ENCODE measurements around the gene PNMA6A. TPM values are rescaled to one million over a fixed set of nuclear protein-coding genes. Genes with fewer than 3 reads are reported as not detected.

Gene PNMA6A
- total and polyA plus RNA-seq, 2 of the 13 experiments (the other 11 are each of a cell fraction or from before 2014, with no cell fraction given) = 0.11 to 0.66 TPM

DNA sequence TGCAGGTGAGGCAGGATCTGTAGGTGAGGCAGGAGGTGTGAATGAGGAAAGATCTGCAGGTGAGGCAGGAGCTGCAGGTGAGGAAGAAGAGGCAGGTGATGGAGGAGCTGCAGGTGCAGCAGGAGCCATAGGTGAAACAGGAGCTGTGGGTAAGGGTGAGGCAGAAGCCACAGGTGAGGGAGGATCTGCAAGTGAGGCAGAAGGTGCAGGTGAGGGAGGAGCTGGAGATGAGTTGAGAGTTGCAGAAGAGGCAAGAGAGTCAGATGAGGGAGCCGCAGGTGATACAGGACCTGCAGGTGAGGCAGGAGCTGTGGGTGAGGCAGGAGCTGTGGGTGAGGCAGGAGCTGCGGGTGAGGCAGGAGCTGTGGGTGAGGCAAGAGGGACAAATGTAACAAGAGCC lies 43.1 kb upstream of the PNMA6A start:
- ChIA-PET CTCF (ENCODE audit: low intra/inter-chr PET ratio, low total read pairs) (no interaction called here), POLR2A (no interaction called here)
- no TSS peak for BruUV-seq (replicated peaks)
- Histone ChIP-seq H3K4me2 (ENCODE audit: low read depth, low read length) (no peak overlapping the region), H3K9me3 (ENCODE audit: low read length) (no peaks in the 10 kb centered on the region), H3K36me3 (replicated peaks in 1 of 2; ENCODE audit: control insufficient read depth in 1 of 2, insufficient read depth in 2 of 2, low read length in 2 of 2) (no peaks in the 10 kb centered on the region), H3K79me2 (ENCODE audit: insufficient read depth, low read length) (no peaks in the 10 kb centered on the region), H2AFZ (ENCODE audit: low read length) (no peak overlapping the region), H3K27ac (ENCODE audit: extremely low read length, insufficient read depth, low read length) (no peak overlapping the region), H3K4me3 (replicated peaks in 1 of 3; ENCODE audit: insufficient read depth in 1 of 3, low read depth in 2 of 3, low read length in 3 of 3) (no peak overlapping the region), H3K9ac (ENCODE audit: insufficient read depth, low read depth, low read length) (no peak overlapping the region), H3K4me1 (ENCODE audit: insufficient read depth, low read length) (0 out of 2 replicates have a peak, but pooled peaks cover 9% of the 10 kb centered on the region), H4K20me1 (ENCODE audit: insufficient read depth, low read length) (no peaks in the 10 kb centered on the region), H3K27me3 (ENCODE audit: control insufficient read depth in 1 of 2, insufficient read depth in 2 of 2, low read length in 2 of 2) (no peaks in the 10 kb centered on the region)
- no peak for FAIRE-seq
- no peak for DNase-seq (ENCODE audit: low spot score)
- intact Hi-C loops (cut with micrococcal nuclease; ENCODE audit: unreplicated experiment) (no loop called here), in situ Hi-C loops (cut with HindIII; ENCODE audit: extremely low pct_ligation_motif_present, low pct_unique_long_range_greater_than_20kb) (no loop called here)
- ATAC-seq = no peak
- TF ChIP-seq LBX2 (CRISPR knock-in tag; IDR thresholded peaks at IDR 0.05; ENCODE audit: borderline replicate concordance) (no peak), TFDP2 (CRISPR knock-in tag; IDR thresholded peaks at IDR 0.05) (no peak), ZNF224 (CRISPR knock-in tag; IDR thresholded peaks at IDR 0.05) (no peak), ZNF670 (CRISPR knock-in tag; IDR thresholded peaks at IDR 0.05; ENCODE audit: borderline replicate concordance) (no peak), YY1 (IDR thresholded peaks at IDR 0.05; ENCODE audit: insufficient read depth, insufficient replicate concordance, low read depth, low read length) (no peak), MIER2 (CRISPR knock-in tag; IDR thresholded peaks at IDR 0.05) (no peak), GFI1 (CRISPR knock-in tag; IDR thresholded peaks at IDR 0.05; ENCODE audit: borderline replicate concordance) (no peak), KMT2A (CRISPR knock-in tag; IDR thresholded peaks at IDR 0.05) (no peak), ZNF142 (CRISPR knock-in tag; IDR thresholded peaks at IDR 0.05) (no peak)
- 0% methylated on average over 2 of the region's 2 CpGs for WGBS (ENCODE audit: low lambda C conversion rate)
